A673 (cell line): ENCODE measurements around the gene UNC13B. TPM values are rescaled to one million over a fixed set of nuclear protein-coding genes. Genes with fewer than 3 reads are reported as not detected.

Source experiments
- BruUV-seq: library from RNA; stranded (reverse); fragments of 400-500 nt; replicated peaks from 2 replicates; lab custom pipeline; 2021; lab: Mats Ljungman, UMichigan
- CTCF ChIA-PET: fragments of 300-600 bp; sonication (Branson Sonifier 250); formaldehyde crosslinking; loops from one replicate; lab custom pipeline; 2022; ENCODE audit warnings: antibody characterized with exemption; lab: Charles Lee
- POLR2A ChIA-PET: fragments of 300-600 bp; sonication (Branson Sonifier 250); formaldehyde crosslinking; loops from one replicate; lab custom pipeline; 2022; ENCODE audit warnings: antibody characterized with exemption; ENCODE audit not compliant: low non-redundant PET; lab: Charles Lee
- DNase-seq: peaks from one replicate; pipeline ENCODE4 v3.0.0-alpha.2; 2015; ENCODE audit warnings: low spot score
- H3K27ac ChIP-seq: fragments of 200-600 bp; sonication (generic); 2 replicates; pipeline ENCODE4 v1.5.1; 2016; ENCODE audit warnings: mixed run types, low read depth, mild to moderate bottlenecking, mixed read lengths, antibody characterized with exemption, low read length; ENCODE audit not compliant: poor library complexity, severe bottlenecking
- H3K27me3 ChIP-seq: fragments of 200-600 bp; sonication (generic); replicated peaks from 2 replicates; pipeline ENCODE4 v1.6.1; 2017; ENCODE audit warnings: mixed run types, low read depth, mild to moderate bottlenecking, mixed read lengths, antibody characterized with exemption, low read length; ENCODE audit not compliant: insufficient read depth, poor library complexity
- H3K36me3 ChIP-seq: fragments of 200-600 bp; sonication (generic); 2 replicates; pipeline ENCODE4 v1.6.1; 2016; ENCODE audit warnings: mixed run types, mild to moderate bottlenecking, mixed read lengths, antibody characterized with exemption, low read length; ENCODE audit not compliant: insufficient read depth, poor library complexity, severe bottlenecking
- H3K4me1 ChIP-seq: fragments of 200-600 bp; sonication (generic); 2 replicates; pipeline ENCODE4 v1.6.1; 2017; ENCODE audit warnings: mixed run types, mild to moderate bottlenecking, mixed read lengths, antibody characterized with exemption, low read length; ENCODE audit not compliant: insufficient read depth, poor library complexity, severe bottlenecking
- H3K4me3 ChIP-seq: fragments of 200-600 bp; sonication (generic); 2 replicates; pipeline ENCODE4 v1.5.1; 2016; ENCODE audit warnings: low read depth, mixed run types, mild to moderate bottlenecking, mixed read lengths, low read length; ENCODE audit not compliant: poor library complexity, severe bottlenecking
- H3K9me3 ChIP-seq: fragments of 200-600 bp; sonication (generic); 2 replicates; pipeline ENCODE4 v1.6.1; 2016; ENCODE audit warnings: mixed run types, low read depth, mild to moderate bottlenecking, mixed read lengths, antibody characterized with exemption, low read length; ENCODE audit not compliant: poor library complexity, severe bottlenecking
- CTCF ChIP-seq: fragments of 300-800, 200-600 bp; sonication (generic); conservative IDR thresholded peaks from 2 replicates; pipeline ENCODE4 v1.5.1; 2017; ENCODE audit warnings: low read depth, mild to moderate bottlenecking, antibody characterized with exemption, low read length, moderate library complexity, mixed read lengths
- EZH2 ChIP-seq: fragments of 200-600 bp; sonication (generic); IDR thresholded peaks from 2 replicates; pipeline ENCODE4 v1.6.1; 2017; ENCODE audit warnings: borderline replicate concordance, low read depth, mild to moderate bottlenecking, mixed read lengths, antibody characterized with exemption, low read length; ENCODE audit not compliant: poor library complexity, severe bottlenecking
- intact Hi-C: fragments of 100-400 bp; cut with micrococcal nuclease; formaldehyde crosslinking; loops from one replicate; pipeline ENCODE4 v1.10.0; 2022; ENCODE audit not compliant: unreplicated experiment
- total RNA-seq: library from RNA; stranded (reverse); gene quantifications from 2 replicates; pipeline ENCODE4 v1.2.3, GENCODE V29; 2021

Gene UNC13B
- total RNA-seq, 1 experiment from 2014 or later = 19.8 TPM

GRCh38 chr9:35341585-35341984 is 179.8 kb downstream of the UNC13B start:
- POLR2A ChIA-PET = no interaction called here
- intact Hi-C loops = no loop called here
- peaks cover 14% of the 10 kb centered on the region for H3K4me1 ChIP-seq
- H3K4me3 ChIP-seq = no peak overlapping the region
- TF ChIP-seq EZH2 (no peak), CTCF (no peak)
- H3K9me3 ChIP-seq = no peaks in the 10 kb centered on the region
- H3K36me3 ChIP-seq = no peaks in the 10 kb centered on the region
- H3K27ac ChIP-seq = no peak overlapping the region
- peak; percentile 26 for DNase-seq
- no peaks in the 10 kb centered on the region for H3K27me3 ChIP-seq
- no TSS peak for BruUV-seq
- CTCF ChIA-PET = no interaction called here

- CTCF ChIA-PET = no interaction called here
- POLR2A ChIA-PET = no interaction called here
- H3K9me3 ChIP-seq = no peaks in the 10 kb centered on the region
- DNase-seq = no peak
- TF ChIP-seq CTCF = no peak
- no peak for TF ChIP-seq EZH2
- H3K4me1 ChIP-seq = peaks cover 14% of the 10 kb centered on the region
- H3K27ac ChIP-seq = no peak overlapping the region
- no peaks in the 10 kb centered on the region for H3K36me3 ChIP-seq
- no TSS peak for BruUV-seq
- intact Hi-C loops = no loop called here
- no peak overlapping the region for H3K4me3 ChIP-seq
- no peaks in the 10 kb centered on the region for H3K27me3 ChIP-seq
These were observed 180.6 kb downstream of the UNC13B start for GRCh38 chr9:35342221-35342958.

- Histone ChIP-seq H3K4me3 (no peak overlapping the region), H3K36me3 (no peaks in the 10 kb centered on the region), H3K4me1 (no peaks in the 10 kb centered on the region), H3K9me3 (no peaks in the 10 kb centered on the region), H3K27me3 (no peaks in the 10 kb centered on the region), H3K27ac (no peak overlapping the region)
- no TSS peak for BruUV-seq
- ChIA-PET POLR2A (no interaction called here), CTCF (no interaction called here)
- TF ChIP-seq CTCF = no peak
- no peak for TF ChIP-seq EZH2
- no peak for DNase-seq
- intact Hi-C loops = no loop called here
These were observed 186.3 kb downstream of the UNC13B start for GRCh38 chr9:35348109-35348508.
